ENCODE data around the gene ZRANB1. TPM values are rescaled to one million over a fixed set of nuclear protein-coding genes. Genes with fewer than 3 reads are reported as not detected.

ZRANB1 gene
- polyA plus RNA-seq, 1 of the 3 experiments (the other 2 are of a cell fraction), result 6.2 TPM

DNA sequence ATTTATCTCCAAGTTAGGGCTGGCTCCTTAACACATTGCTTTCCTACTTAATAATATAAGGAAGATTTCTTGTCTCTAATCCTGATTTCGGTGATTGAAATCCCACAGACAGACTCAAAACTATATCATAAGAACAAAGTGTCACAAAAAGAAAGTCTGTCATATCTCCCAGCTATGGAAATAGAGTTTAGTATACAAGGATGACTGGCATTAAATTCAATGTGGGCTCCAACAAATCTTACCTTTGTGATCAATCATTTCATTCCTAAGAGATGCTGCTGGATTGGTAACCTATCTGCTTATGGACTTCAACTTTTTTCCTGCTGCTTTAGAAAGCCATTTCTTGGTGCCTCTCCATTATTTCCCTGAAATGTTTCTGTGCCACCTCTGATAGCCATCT lies 39.5 kb upstream of the ZRANB1 start:
- DNase-seq, result no peak
- Histone ChIP-seq H3K4me3 (ENCODE audit: low read depth in 2 of 2, low read length in 1 of 2) (no peak overlapping the region), H3F3A (replicated peaks; ENCODE audit: insufficient read depth) (no peaks in the 10 kb centered on the region), H4K20me1 (ENCODE audit: insufficient read depth) (no peaks in the 10 kb centered on the region), H3K9me2 (no peaks in the 10 kb centered on the region), H3K4me2 (no peak overlapping the region), H3K79me2 (ENCODE audit: insufficient read depth) (no peaks in the 10 kb centered on the region), H3K27me3 (ENCODE audit: insufficient read depth) (no peaks in the 10 kb centered on the region), H3K36me3 (replicated peaks in 1 of 2; ENCODE audit: control insufficient read depth in 1 of 2, insufficient read depth in 2 of 2, low read length in 1 of 2) (no peaks in the 10 kb centered on the region), H3K4me1 (ENCODE audit: control insufficient read depth in 1 of 2, insufficient read depth in 2 of 2, low read depth in 1 of 2, low read length in 1 of 2) (peaks cover 2 to 8% of the 10 kb centered on the region in 2 experiments; a peak in 2 of 4 replicates), H3K9me3 (no peaks in the 10 kb centered on the region), H3K27ac (ENCODE audit: low read depth in 2 of 2, low read length in 1 of 2) (no peak overlapping the region), H3K9ac (no peak overlapping the region), H2AFZ (ENCODE audit: low read depth) (no peak overlapping the region)
- CTCF ChIA-PET, result interaction anchor here (0.7 to 1.2 kb wide), 2 partner anchors 14 to 90 kb away, joined by 3 to 6 read pairs; no protein-coding TSS in a partner anchor
- WGBS (ENCODE audit: low lambda C conversion rate), result 75% methylated on average over 1 of the region's 1 CpG
- POLR2A ChIA-PET, result no interaction called here
- TF ChIP-seq EP300 (IDR thresholded peaks at IDR 0.05; ENCODE audit: borderline replicate concordance in 1 of 2, low read depth in 1 of 2, low read length in 1 of 2), result no peak
- no peak for TF ChIP-seq FOSL2 (IDR thresholded peaks at IDR 0.05; ENCODE audit: borderline replicate concordance, low read depth)
- no peak for TF ChIP-seq RAD21 (IDR thresholded peaks at IDR 0.05; ENCODE audit: low read length)
- no peak for TF ChIP-seq GATA2 (CRISPR knock-in tag; IDR thresholded peaks at IDR 0.05)

DNA sequence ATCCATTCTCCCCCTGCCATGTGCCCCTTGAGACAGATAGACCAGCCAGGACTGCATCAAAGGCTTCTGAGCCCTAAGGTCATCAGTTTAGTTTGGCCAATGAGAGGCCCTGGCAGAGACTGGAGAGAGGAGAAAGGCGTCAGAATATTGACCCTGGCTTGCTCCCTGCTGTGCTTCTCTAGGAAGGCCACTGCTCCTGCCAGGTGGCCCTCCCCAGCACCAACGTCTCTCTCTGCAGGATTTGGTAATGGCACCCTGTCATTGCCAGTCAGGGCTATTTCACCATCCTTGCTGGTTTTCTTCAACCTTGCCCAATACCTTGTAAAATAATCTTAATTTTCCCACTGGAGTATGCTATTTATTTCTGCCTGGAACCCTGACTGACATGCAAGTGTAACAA lies 38.8 kb upstream of the ZRANB1 start:
- H3F3A ChIP-seq (replicated peaks; ENCODE audit: insufficient read depth), result no peaks in the 10 kb centered on the region
- 52% methylated on average over 2 of the region's 2 CpGs for WGBS (ENCODE audit: low lambda C conversion rate)
- ChIA-PET POLR2A (no interaction called here), CTCF (no interaction called here)
- no peaks in the 10 kb centered on the region for H3K9me3 ChIP-seq
- H3K36me3 ChIP-seq (replicated peaks in 1 of 2; ENCODE audit: control insufficient read depth in 1 of 2, insufficient read depth in 2 of 2, low read length in 1 of 2), result no peaks in the 10 kb centered on the region
- no peak overlapping the region for H2AFZ ChIP-seq (ENCODE audit: low read depth)
- H3K9ac ChIP-seq, result no peak overlapping the region
- no peaks in the 10 kb centered on the region for H3K79me2 ChIP-seq (ENCODE audit: insufficient read depth)
- no peaks in the 10 kb centered on the region for H3K9me2 ChIP-seq
- no peak for DNase-seq
- no peaks in the 10 kb centered on the region for H3K27me3 ChIP-seq (ENCODE audit: insufficient read depth)
- no peak for TF ChIP-seq RXRA (IDR thresholded peaks at IDR 0.05; ENCODE audit: borderline replicate concordance, low read depth)
- no peak for TF ChIP-seq TAF1 (IDR thresholded peaks at IDR 0.05; ENCODE audit: borderline replicate concordance, low read depth, low read length)
- no peak for TF ChIP-seq RCOR1 (IDR thresholded peaks at IDR 0.05; ENCODE audit: low read length)
- H3K4me3 ChIP-seq (ENCODE audit: low read depth in 2 of 2, low read length in 1 of 2), result no peak overlapping the region
- H3K4me2 ChIP-seq, result no peak overlapping the region
- H4K20me1 ChIP-seq (ENCODE audit: insufficient read depth), result no peaks in the 10 kb centered on the region
- peaks cover 2 to 8% of the 10 kb centered on the region in 2 experiments; a peak in 2 of 4 replicates for H3K4me1 ChIP-seq (ENCODE audit: control insufficient read depth in 1 of 2, insufficient read depth in 2 of 2, low read depth in 1 of 2, low read length in 1 of 2)
- H3K27ac ChIP-seq (ENCODE audit: low read depth in 2 of 2, low read length in 1 of 2), result no peak overlapping the region

DNA sequence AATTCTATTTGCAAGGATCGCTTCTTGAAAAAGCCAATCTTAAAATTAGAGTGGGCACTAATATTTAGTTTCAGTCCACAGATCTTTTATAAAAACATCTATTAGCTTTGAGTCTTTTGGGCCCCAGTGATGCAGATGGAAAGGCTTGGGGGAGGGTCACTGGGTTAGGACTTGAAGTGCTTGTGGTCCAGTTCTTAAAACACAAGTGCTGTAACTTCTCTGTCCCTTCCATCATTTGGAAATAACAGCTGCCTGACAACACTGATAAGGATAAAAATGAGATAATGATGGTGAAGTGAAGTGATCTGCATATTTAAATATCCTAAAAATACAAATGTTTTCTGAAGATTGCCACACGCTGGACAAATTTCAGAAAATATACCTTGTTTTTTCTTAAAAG lies 37.1 kb upstream of the ZRANB1 start:
- Histone ChIP-seq H3K4me1 (ENCODE audit: control insufficient read depth in 1 of 2, insufficient read depth in 2 of 2, low read depth in 1 of 2, low read length in 1 of 2) (peaks cover 2 to 8% of the 10 kb centered on the region in 2 experiments; a peak in 2 of 4 replicates), H3K4me3 (ENCODE audit: low read depth in 2 of 2, low read length in 1 of 2) (no peak overlapping the region), H4K20me1 (ENCODE audit: insufficient read depth) (no peaks in the 10 kb centered on the region), H2AFZ (ENCODE audit: low read depth) (no peak overlapping the region), H3K27me3 (ENCODE audit: insufficient read depth) (no peaks in the 10 kb centered on the region), H3K9me2 (no peaks in the 10 kb centered on the region), H3K27ac (ENCODE audit: low read depth in 2 of 2, low read length in 1 of 2) (no peak overlapping the region), H3K9ac (no peak overlapping the region), H3F3A (replicated peaks; ENCODE audit: insufficient read depth) (no peaks in the 10 kb centered on the region), H3K9me3 (no peaks in the 10 kb centered on the region), H3K4me2 (no peak overlapping the region), H3K79me2 (ENCODE audit: insufficient read depth) (no peaks in the 10 kb centered on the region), H3K36me3 (replicated peaks in 1 of 2; ENCODE audit: control insufficient read depth in 1 of 2, insufficient read depth in 2 of 2, low read length in 1 of 2) (no peaks in the 10 kb centered on the region)
- ChIA-PET CTCF (no interaction called here), POLR2A (no interaction called here)
- DNase-seq, result no peak
- 98% methylated on average over 2 of the region's 2 CpGs for WGBS (ENCODE audit: low lambda C conversion rate)
- TF ChIP-seq RFX5 (IDR thresholded peaks at IDR 0.05; ENCODE audit: low read length) (no peak), SIN3A (IDR thresholded peaks at IDR 0.05; ENCODE audit: borderline replicate concordance, low read depth, low read length) (no peak), YY1 (IDR thresholded peaks at IDR 0.05; ENCODE audit: low read depth) (no peak), FOXM1 (IDR thresholded peaks at IDR 0.05; ENCODE audit: low read depth) (no peak), POLR2AphosphoS5 (IDR thresholded peaks at IDR 0.05; ENCODE audit: low read depth, low read length) (no peak), MEF2A (IDR thresholded peaks at IDR 0.05; ENCODE audit: borderline replicate concordance, low read depth) (no peak)
- TF ChIP-seq, protein P1, sequence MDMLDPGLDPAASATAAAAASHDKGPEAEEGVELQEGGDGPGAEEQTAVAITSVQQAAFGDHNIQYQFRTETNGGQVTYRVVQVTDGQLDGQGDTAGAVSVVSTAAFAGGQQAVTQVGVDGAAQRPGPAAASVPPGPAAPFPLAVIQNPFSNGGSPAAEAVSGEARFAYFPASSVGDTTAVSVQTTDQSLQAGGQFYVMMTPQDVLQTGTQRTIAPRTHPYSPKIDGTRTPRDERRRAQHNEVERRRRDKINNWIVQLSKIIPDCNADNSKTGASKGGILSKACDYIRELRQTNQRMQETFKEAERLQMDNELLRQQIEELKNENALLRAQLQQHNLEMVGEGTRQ (IDR thresholded peaks at IDR 0.05; ENCODE audit: borderline replicate concordance, low read depth, low read length), result no peak
- TF ChIP-seq, protein P2, sequence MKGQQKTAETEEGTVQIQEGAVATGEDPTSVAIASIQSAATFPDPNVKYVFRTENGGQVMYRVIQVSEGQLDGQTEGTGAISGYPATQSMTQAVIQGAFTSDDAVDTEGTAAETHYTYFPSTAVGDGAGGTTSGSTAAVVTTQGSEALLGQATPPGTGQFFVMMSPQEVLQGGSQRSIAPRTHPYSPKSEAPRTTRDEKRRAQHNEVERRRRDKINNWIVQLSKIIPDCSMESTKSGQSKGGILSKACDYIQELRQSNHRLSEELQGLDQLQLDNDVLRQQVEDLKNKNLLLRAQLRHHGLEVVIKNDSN (IDR thresholded peaks at IDR 0.05; ENCODE audit: borderline replicate concordance, low read depth), result no peak
- TF ChIP-seq, protein P3, sequence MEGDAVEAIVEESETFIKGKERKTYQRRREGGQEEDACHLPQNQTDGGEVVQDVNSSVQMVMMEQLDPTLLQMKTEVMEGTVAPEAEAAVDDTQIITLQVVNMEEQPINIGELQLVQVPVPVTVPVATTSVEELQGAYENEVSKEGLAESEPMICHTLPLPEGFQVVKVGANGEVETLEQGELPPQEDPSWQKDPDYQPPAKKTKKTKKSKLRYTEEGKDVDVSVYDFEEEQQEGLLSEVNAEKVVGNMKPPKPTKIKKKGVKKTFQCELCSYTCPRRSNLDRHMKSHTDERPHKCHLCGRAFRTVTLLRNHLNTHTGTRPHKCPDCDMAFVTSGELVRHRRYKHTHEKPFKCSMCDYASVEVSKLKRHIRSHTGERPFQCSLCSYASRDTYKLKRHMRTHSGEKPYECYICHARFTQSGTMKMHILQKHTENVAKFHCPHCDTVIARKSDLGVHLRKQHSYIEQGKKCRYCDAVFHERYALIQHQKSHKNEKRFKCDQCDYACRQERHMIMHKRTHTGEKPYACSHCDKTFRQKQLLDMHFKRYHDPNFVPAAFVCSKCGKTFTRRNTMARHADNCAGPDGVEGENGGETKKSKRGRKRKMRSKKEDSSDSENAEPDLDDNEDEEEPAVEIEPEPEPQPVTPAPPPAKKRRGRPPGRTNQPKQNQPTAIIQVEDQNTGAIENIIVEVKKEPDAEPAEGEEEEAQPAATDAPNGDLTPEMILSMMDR (IDR thresholded peaks at IDR 0.05), result no peak
- TF ChIP-seq, protein P4, sequence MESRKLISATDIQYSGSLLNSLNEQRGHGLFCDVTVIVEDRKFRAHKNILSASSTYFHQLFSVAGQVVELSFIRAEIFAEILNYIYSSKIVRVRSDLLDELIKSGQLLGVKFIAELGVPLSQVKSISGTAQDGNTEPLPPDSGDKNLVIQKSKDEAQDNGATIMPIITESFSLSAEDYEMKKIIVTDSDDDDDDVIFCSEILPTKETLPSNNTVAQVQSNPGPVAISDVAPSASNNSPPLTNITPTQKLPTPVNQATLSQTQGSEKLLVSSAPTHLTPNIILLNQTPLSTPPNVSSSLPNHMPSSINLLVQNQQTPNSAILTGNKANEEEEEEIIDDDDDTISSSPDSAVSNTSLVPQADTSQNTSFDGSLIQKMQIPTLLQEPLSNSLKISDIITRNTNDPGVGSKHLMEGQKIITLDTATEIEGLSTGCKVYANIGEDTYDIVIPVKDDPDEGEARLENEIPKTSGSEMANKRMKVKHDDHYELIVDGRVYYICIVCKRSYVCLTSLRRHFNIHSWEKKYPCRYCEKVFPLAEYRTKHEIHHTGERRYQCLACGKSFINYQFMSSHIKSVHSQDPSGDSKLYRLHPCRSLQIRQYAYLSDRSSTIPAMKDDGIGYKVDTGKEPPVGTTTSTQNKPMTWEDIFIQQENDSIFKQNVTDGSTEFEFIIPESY (IDR thresholded peaks at IDR 0.05; ENCODE audit: borderline replicate concordance, low read depth), result no peak

Measured in SK-N-SH (cell line).